ELF-1 (cell line): Measurements from ENCODE around the gene HS3ST3A1.

Experiments used
- DNase-seq: peaks from one replicate; pipeline ENCODE4 v3.0.0-alpha.2; 2016; ENCODE audit warnings: low read depth, low spot score

The HS3ST3A1 gene

GRCh38 chr17:13598353-13599167 is 3.2 kb downstream of the HS3ST3A1 start:
- DNase-seq, result no peak

DNA sequence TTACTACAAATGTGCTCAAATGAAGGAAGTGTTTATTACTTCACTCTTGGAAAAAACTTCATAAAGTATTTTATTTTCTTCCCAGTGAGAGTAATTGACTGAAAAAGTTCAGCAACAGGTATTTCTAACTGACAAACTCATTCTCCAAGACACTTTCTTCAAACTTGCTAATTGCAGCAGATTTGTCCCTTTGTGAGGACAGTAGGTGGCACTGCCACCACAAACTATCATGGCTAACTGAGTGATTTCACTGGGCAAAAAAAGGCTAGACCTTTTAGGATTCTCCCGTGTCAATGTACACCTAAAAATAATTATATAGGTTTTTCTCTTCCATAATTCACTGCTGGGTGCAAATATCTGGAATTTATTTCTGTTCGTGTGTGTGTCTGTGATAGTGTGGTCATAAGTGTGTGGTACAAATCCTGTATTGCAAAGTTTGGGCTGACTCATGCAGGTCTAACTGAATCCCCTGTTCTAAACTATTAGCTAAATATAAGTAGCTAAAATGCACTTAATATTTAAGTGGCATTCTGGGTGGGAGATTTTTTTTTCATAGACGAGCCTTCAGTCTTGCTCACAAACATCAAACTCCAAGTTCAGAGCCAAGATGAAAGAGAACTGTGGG is 3.9 kb downstream of the HS3ST3A1 start:
- peak; percentile 35 for DNase-seq

GRCh38 chr17:13596241-13596923 is 5.3 kb downstream of the HS3ST3A1 start:
- DNase-seq, result no peak

DNA sequence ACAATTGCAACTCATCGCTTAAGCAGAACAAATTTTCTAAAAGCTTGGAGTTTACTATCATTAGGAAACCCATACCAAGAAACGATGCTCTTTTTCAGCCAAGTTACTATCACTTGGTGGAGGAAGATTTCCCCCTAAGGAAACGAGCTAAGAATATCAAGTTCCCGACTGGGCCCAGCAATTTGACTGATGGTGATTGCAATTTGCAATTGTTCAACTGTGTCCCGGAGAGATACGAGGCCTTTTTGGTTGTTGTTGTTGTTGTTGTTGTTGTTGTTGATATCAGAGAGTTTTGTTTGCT is 6.2 kb downstream of the HS3ST3A1 start:
- DNase-seq, result no peak

DNA sequence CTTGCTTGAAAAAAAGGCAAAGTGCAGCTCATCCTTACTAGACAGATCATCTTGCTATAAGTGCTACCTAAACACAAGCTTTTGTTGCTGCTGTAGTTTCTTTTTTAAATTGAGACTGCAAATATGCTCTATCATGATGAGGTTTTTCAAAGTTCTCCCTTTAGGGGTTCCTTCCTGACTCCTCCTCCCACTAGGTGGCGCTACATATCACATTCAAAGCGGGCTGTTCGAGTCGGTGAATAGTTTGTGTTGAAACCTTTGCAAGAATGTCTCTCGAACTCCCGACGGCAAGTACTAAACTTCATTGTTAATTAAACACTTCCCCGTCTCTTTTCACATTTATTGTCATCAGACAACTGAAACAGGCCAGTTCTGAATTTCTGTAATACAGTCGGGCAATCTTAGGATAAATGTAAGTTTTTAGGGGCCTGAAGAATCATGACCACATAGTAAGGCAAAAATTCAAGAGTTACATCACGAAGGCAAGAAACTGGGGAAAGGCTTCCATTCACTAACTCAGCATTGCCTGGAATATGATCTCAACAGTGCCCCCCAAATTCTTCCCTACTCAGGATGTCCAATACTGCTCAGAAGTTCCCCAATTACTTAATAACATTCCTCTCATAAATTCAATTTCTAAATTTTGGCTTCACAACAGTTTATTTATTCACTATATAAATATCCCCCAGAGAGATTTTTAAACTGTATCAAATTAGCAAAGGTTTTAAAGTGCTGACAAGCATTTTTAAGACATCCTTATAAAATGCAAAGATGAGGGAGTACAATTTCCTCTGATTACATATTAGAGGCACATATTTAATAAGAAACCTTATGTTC is 6.7 kb downstream of the HS3ST3A1 start:
- peak; percentile 73 for DNase-seq

DNA sequence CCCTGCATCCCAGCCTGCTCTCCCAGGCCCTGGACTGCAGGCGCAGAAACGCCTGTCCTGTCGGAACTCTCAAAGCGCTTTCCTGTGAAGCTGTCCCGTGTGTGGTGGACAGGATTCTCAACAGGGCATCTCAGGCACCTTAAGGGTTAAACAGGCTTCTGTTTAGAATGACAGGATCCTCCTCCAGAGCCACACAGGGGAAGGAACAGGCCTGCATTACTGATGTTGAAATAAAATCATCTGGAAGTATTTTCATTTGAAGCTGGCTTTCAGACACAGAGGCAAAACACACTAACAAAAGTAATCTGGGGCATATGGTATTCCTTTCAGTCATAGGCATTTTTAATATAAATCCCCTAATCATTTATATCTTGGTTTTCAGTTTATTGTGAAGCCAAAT is 7.4 kb downstream of the HS3ST3A1 start:
- DNase-seq, result no peak

- DNase-seq, result no peak
These were observed 8.0 kb downstream of the HS3ST3A1 start for GRCh38 chr17:13593757-13594156.

GRCh38 chr17:13593021-13593751 is 8.5 kb downstream of the HS3ST3A1 start:
- DNase-seq, result no peak

DNA sequence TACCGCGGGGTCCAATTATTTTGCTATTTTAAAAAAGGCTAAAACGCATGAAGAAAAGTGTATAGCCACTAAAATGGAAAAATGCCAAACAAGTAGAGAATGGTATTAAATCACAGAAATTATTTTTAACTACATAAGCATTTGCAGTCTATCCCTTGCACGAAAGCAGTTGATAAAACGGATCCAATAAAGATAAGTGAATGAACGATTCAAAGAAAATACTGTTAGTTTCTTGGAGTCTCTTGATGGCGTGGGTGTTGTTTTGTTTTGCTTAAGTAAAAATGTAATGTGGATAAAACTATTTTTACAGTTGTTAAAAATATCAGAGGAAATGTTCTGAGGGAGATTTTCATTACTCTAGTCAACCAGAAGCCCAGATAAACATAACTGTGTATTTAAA is 9.3 kb downstream of the HS3ST3A1 start:
- no peak for DNase-seq

DNA sequence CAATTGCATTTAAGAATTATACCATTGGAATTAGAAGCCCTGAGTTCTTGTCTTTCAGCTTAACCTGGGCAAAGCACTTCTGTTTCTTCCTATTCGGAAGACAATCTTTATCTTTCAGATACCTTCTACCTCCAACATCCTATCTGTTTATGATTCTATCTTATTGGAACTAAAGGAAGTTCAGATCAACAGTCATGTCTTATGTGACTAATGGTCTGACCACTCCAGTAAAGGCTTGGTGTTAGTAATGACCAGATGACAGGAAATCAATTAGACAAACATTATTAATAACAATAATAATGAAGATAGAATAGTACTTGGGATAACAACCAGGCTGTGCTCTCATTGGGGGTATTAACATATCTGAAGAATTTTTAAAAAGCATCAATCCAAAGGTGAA is 11.3 kb downstream of the HS3ST3A1 start:
- DNase-seq, result no peak

DNA sequence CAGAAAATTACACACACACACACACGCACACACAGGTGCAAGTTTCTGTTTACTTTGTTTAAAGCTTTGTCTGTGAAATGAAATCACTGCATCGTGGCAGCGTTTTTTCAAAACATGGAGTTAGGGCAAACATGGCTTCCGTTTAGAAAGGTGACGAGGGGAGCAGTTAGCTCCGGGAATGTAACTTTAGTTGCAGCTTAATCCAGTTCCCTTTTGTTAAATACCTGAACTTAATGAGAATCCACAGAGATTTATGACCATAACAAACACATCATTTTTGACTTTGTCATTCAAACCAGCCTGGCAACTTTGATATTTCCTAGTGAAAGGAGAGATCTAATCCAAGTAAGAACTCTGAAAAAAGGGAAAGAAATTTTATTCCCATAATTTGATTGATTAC is 12.1 kb downstream of the HS3ST3A1 start:
- DNase-seq, result no peak

DNA sequence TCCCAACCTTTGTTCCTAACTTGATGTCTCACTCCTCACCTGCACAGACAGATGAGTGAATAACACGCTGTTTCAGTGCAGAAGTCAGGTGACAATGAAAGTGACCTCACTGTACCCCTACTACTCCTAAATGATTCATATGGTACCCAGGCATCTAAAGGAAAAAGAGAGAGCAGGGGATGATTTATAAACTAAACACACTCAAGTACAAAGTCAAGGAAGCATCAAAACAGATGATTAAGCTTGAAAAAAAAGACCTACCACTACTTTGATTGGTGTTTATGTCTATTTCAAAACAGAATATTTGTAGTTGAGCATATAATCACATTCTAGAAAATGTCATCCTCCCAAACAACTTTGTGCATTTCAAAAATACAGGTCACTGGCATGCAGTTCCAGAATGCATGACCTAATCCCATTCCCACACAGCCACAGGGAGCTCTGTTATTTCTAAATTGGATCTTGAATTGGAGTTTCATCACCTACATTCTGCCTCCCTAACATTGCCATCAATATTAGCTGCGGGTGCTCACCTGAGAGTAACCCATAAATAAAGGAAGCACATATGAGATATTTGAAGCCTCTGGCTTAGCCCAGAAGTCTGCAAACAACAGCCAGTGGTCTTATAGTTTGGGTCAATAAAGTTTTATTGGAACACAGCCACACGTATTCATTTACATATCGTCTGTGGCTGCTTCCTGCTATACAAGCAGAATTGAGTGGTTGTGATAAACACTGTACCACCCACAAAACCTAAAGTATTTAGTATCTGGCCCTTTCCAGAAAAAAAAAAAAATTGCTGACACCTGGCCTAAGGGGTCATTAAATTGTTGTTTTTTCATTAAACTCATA is 14.0 kb downstream of the HS3ST3A1 start:
- DNase-seq, result no peak

- no peak for DNase-seq
These were observed 17.0 kb downstream of the HS3ST3A1 start for GRCh38 chr17:13584701-13585080.

DNA sequence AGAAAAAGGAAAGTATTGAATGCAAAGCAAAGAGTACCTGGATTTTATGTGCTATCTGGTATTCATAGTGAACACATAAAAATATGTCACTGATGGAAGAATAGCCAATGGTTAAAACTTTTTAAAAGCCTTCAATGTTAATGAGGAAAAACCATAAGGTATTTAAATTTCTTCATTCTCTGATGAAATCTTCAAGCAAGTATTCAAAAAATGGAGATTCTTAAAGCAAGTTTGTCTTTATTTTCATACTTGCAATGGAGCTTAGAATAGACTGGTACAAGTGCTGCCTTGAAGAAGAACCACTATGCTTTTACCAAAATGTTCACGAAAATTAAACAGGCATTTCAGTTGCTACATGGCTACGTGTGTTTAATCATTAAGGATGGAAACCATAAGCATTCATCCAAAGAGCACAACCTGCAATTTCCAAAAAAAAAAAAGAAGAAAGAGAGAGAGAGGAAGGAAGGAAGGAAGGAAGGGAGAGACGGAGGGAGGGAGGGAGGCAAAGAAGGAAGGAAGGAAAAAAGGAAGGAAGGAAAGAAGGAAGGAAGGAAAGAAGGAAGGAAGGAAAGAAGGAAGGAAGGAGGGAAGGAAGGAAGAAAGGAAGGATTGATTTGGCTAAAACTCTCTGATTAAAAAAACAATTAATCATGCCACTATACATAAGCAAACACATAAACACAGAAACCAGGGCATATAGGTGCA is 17.6 kb downstream of the HS3ST3A1 start:
- DNase-seq, result no peak

- DNase-seq, result no peak
These were observed 18.8 kb downstream of the HS3ST3A1 start for GRCh38 chr17:13582776-13583547.

DNA sequence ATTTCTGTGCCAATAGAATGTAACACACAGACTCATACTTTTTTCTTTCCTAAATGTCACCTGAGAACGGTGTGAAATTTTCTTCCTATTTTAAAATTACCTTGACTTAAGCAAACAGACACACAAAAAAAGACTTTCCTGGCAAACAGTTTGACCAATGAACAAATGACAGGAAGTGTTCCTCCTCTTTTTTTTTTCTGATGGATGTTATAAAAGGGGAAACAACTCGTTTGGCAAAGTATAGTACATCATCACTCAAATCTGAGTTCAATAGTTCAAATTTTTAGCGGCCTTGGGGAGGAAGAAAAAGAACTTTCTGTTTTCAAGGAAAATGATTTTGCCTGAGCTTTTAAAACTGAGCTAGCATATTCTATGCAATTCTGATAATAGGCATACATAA is 19.8 kb downstream of the HS3ST3A1 start:
- no peak for DNase-seq

- no peak for DNase-seq
These were observed 20.9 kb downstream of the HS3ST3A1 start for GRCh38 chr17:13580790-13581189.

DNA sequence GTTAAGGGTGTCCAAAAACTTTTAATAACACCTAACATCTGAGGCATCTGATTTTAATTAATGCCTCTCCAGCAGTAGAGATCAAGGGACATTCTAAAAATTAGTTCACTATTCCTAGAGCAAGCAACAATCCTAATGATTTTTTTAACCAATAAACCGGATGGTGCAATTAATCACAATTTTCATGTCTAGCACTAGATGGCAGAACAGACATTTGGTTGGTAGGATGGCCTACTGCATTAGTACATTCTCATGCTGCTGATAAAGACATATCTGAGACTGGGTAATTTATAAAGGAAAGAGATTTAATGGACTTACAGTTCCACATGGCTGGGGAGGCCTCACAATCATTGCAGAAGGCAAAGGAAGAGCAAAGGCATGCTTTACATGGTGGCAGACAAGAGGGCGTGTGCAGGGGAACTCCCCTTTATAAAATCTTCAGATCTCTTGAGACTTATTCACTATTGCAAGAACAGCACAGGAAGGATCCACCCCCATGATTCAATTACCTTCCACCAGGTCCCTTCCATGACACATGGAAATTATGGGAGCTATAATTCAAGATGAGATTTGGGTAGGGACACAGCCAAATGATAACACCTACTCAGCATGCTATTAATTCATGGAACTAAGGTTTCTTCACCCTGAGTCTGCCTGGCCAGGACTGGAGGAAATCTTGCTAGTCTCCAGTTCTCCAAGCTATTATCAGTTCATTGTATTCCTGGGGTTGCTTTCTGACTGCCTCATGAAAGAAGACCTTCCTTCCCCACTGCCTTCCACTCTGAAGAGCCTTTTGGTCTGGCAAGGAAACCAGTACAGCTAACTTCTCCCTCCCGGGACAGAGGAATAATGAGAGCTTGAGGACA is 24.8 kb downstream of the HS3ST3A1 start:
- DNase-seq, result no peak
